K562 (cell line): ENCODE measurements around the gene MEGF9. TPM values are rescaled to one million over a fixed set of nuclear protein-coding genes. Genes with fewer than 3 reads are reported as not detected.

Source experiments
- CBFA2T3 ChIP-seq: fragments of 450-650 bp; IDR thresholded peaks from 2 replicates; pipeline ENCODE4 v1.6.1; 2017
- CC2D1A ChIP-seq: fragments of 450-650 bp; IDR thresholded peaks from 2 replicates; pipeline ENCODE4 v1.6.1; 2017; ENCODE audit warnings: mild to moderate bottlenecking
- DPF2 ChIP-seq: fragments of 450-650 bp; IDR thresholded peaks from 2 replicates; pipeline ENCODE4 v1.6.1; 2016
- E2F6 ChIP-seq, 2 experiments: IDR thresholded peaks; 2 replicates each; pipeline ENCODE4 v1.6.1; 2011; ENCODE audit warnings: borderline replicate concordance in 1 of 2, control low read depth in 1 of 2, low read depth in 1 of 2, low read length in 1 of 2, mild to moderate bottlenecking in 1 of 2, mixed read lengths in 1 of 2, moderate library complexity in 1 of 2; ENCODE audit not compliant: insufficient read depth in 1 of 2, insufficient read length in 1 of 2, poor library complexity in 1 of 2, severe bottlenecking in 1 of 2; ENCODE audit errors: extremely low read depth in 1 of 2
- ETV1 ChIP-seq: fragments of 450-650 bp; conservative IDR thresholded peaks from 2 replicates; pipeline ENCODE4 v1.6.1; 2016; ENCODE audit warnings: missing genetic modification characterization, control low read depth, low read depth, missing compliant biosample characterization
- FOXA3 ChIP-seq, 2 experiments: fragments of 450-650 bp in 1 of 2; sonication (generic) in 1 of 2; formaldehyde crosslinking; IDR thresholded peaks in 1 of 2; conservative IDR thresholded peaks in 1 of 2; 2 replicates each; pipeline versions ENCODE4 v1.4.0 to v1.8.0; 2020 to 2022; ENCODE audit warnings: mild to moderate bottlenecking in 2 of 2, missing genetic modification reagents in 1 of 2
- MAZ ChIP-seq, 2 experiments: fragments of 450-650 bp in 1 of 2; sonication (generic) in 1 of 2; formaldehyde crosslinking; IDR thresholded peaks in 1 of 2; conservative IDR thresholded peaks in 1 of 2; 2 replicates each; pipeline versions ENCODE4 v1.4.0 to v1.5.0; 2020; ENCODE audit warnings: mild to moderate bottlenecking in 1 of 2, missing genetic modification reagents in 1 of 2
- MYC ChIP-seq, 2 experiments: fragments of 250-450 bp in 1 of 2; sonication (Bioruptor Pico) in 1 of 2; IDR thresholded peaks; 2 replicates each; pipeline versions ENCODE4 v1.5.1 to v1.6.1; 2012 to 2021; ENCODE audit warnings: low read depth in 2 of 2, borderline replicate concordance in 1 of 2, improper control_type of control experiment in 1 of 2, low read length in 1 of 2, mild to moderate bottlenecking in 1 of 2, moderate library complexity in 1 of 2
- NCOA1 ChIP-seq: fragments of 450-650 bp; IDR thresholded peaks from 2 replicates; pipeline ENCODE4 v1.6.1; 2016; ENCODE audit warnings: low read depth
- NR2C2 ChIP-seq, 2 experiments: fragments of 200-800 bp in 1 of 2; sonication (Bioruptor generic) in 1 of 2; sonication (generic) in 1 of 2; formaldehyde crosslinking in 1 of 2; IDR thresholded peaks; 2 replicates each; pipeline versions ENCODE4 v1.6.1 to v1.8.0; 2016 to 2022; ENCODE audit warnings: mild to moderate bottlenecking in 1 of 2, missing compliant biosample characterization in 1 of 2, missing genetic modification characterization in 1 of 2, missing genetic modification reagents in 1 of 2
- POLR2A ChIP-seq: fragments of 450-650 bp; conservative IDR thresholded peaks from 2 replicates; pipeline ENCODE4 v1.6.1; 2016
- SMARCA5 ChIP-seq: fragments of 450-650 bp; IDR thresholded peaks from 2 replicates; pipeline ENCODE4 v1.6.1; 2016
- SNRNP70 ChIP-seq: fragments of 200-400 bp; formaldehyde crosslinking; optimal IDR thresholded peaks from 2 replicates; pipeline ENCODE3; 2017; ENCODE audit warnings: low read depth, low read length
- ZBTB17 ChIP-seq: fragments of 450-650 bp; formaldehyde crosslinking; IDR thresholded peaks from 2 replicates; pipeline ENCODE4 v1.4.0; 2020; ENCODE audit warnings: mild to moderate bottlenecking
- ZBTB40 ChIP-seq, 2 experiments: fragments of 450-650 bp in 1 of 2; sonication (generic) in 1 of 2; formaldehyde crosslinking in 1 of 2; IDR thresholded peaks; 2 replicates each; pipeline versions ENCODE4 v1.7.1 to v1.9.0; 2016 to 2022; ENCODE audit warnings: inconsistent platforms in 1 of 2, mild to moderate bottlenecking in 1 of 2, missing genetic modification reagents in 1 of 2
- ZNF354B ChIP-seq: fragments of 250-450 bp; sonication (Bioruptor Pico); IDR thresholded peaks from 2 replicates; pipeline ENCODE4 v1.4.0; 2020
- ZNF41 ChIP-seq: fragments of 250-450 bp; sonication (Bioruptor Pico); conservative IDR thresholded peaks from 2 replicates; pipeline ENCODE4 v1.4.0; 2020; ENCODE audit warnings: mild to moderate bottlenecking
- polyA plus RNA-seq, 8 experiments: library from polyadenylated mRNA; depleted of rRNA in 4 of 8; stranded (reverse) in 5 of 8; unstranded in 3 of 8; fragments of >200 nt; fragmentation: Nextera tagmentation in 2 of 8; fragmentation: Illumina TruSeq in 1 of 8; extraction: Ambion mirVana in 2 of 8; extraction: Trizol in 1 of 8; gene quantifications; 2 replicates each; pipeline versions ENCODE4 v1.2.1 to v1.2.3, GENCODE V29; 2011 to 2014; ENCODE audit warnings: inconsistent platforms in 1 of 8, missing spikeins in 1 of 8
- total RNA-seq, 7 experiments: library from RNA; depleted of rRNA in 6 of 7; stranded (reverse); fragments of >200 nt in 6 of 7; fragmentation: Illumina TruSeq in 2 of 7; extraction: Trizol in 2 of 7; gene quantifications; 2 replicates each; pipeline versions ENCODE4 v1.2.1 to v1.2.3, GENCODE V29; 2011 to 2021; ENCODE audit warnings: low replicate concordance in 1 of 7

The MEGF9 gene
- total and polyA plus RNA-seq, 9 of the 15 experiments (the other 6 are each of a cell fraction or from before 2014, with no cell fraction given): 2.1 to 6.2 (median 3.8) TPM

- TF ChIP-seq E2F6 (IDR thresholded peaks at IDR 0.05; ENCODE audit: borderline replicate concordance in 1 of 2, extremely low read depth in 1 of 2, insufficient read depth in 1 of 2, insufficient read length in 1 of 2, low read depth in 1 of 2, low read length in 1 of 2, poor library complexity in 1 of 2, severe bottlenecking in 1 of 2): no peak
- TF ChIP-seq MAZ (CRISPR knock-in tag; conservative IDR thresholded peaks at IDR 0.05 in 1 of 2, IDR thresholded peaks at IDR 0.05 in 1 of 2): no peak
- 0 out of 4 replicates have a peak, but pooled peaks of 1 of the 2 experiments have one; percentile 19 for TF ChIP-seq FOXA3 (CRISPR knock-in tag; conservative IDR thresholded peaks at IDR 0.05 in 1 of 2, IDR thresholded peaks at IDR 0.05 in 1 of 2)
- TF ChIP-seq ZBTB17: no peak
- no peak for TF ChIP-seq ETV1 (tag)
- 0 out of 2 replicates have a peak, but pooled peaks have one; percentile 6 for TF ChIP-seq CBFA2T3
- TF ChIP-seq NCOA1: no peak
- peak; percentile 76 for TF ChIP-seq ZBTB40 (IDR thresholded peaks at IDR 0.05)
- no peak for TF ChIP-seq ZBTB40 (CRISPR knock-in tag; IDR thresholded peaks at IDR 0.05)
- no peak for TF ChIP-seq ZNF41 (CRISPR knock-in tag)
- peak; percentile 50; the same call in 1 of the 2 replicates for TF ChIP-seq DPF2
- peak; percentile 25; the same call in 1 of the 2 replicates for TF ChIP-seq CC2D1A
- TF ChIP-seq MYC (IDR thresholded peaks at IDR 0.05; ENCODE audit: low read depth, low read length): no peak
- no peak for TF ChIP-seq MYC (CRISPR knock-in tag; IDR thresholded peaks at IDR 0.05; ENCODE audit: borderline replicate concordance, low read depth)
- no peak for TF ChIP-seq SMARCA5
- no peak for TF ChIP-seq ZNF354B (CRISPR knock-in tag)
- TF ChIP-seq SNRNP70: no peak
- TF ChIP-seq POLR2A: peak; percentile 51
- no peak for TF ChIP-seq NR2C2 (CRISPR knock-in tag; IDR thresholded peaks at IDR 0.05)
- 0 out of 2 replicates have a peak, but pooled peaks have one; percentile 21 for TF ChIP-seq NR2C2 (tag; IDR thresholded peaks at IDR 0.05)
Observed at GRCh38 chr9:120710110-120710981, 3.9 kb downstream of the MEGF9 start (continued).
